Neural cell (in vitro differentiated cells): ENCODE data around the gene TMEM181.
"Not testable (repeated sequence)": the region's sequence is repeated elsewhere in the genome, so short reads cannot be mapped to it uniquely, and the experiment has no call there.

ENCODE experiments used
- EZH2 ChIP-seq: fragments of 200-600, 300-800 bp; shearing (Covaris generic), sonication (generic); IDR thresholded peaks from 2 replicates; pipeline ENCODE4 v1.6.1; 2014; ENCODE audit warnings: antibody characterized with exemption, low read length, borderline replicate concordance, mild to moderate bottlenecking; ENCODE audit not compliant: insufficient read depth, poor library complexity, severe bottlenecking
- POLR2AphosphoS5 ChIP-seq: IDR thresholded peaks from 2 replicates; pipeline ENCODE4 v1.6.1; 2012
- TF ChIP-seq, protein P1 (sequence below): fragments of 450-650 bp; IDR thresholded peaks from 2 replicates; pipeline ENCODE4 v1.5.1; 2014; ENCODE audit warnings: antibody characterized with exemption, mild to moderate bottlenecking, moderate library complexity; ENCODE audit not compliant: poor library complexity, severe bottlenecking

DNA sequence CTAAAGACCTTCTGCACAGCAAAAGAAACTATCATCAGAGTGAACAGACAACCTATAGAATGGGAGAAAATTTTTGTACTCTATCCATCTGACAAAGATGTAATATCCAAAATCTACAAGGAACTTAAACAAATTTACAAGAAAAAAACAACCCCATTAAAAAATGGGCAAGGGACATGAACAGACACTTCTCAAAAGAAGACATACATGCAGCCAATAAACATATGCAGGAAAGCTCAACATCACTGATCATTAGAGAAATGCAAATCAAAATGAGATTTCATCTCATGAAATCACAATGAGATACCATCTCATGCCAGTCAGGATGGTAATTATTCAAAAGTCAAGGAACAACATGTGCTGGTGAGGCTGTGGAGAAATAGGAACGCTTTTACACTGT is 32.0 kb upstream of the TMEM181 start:
- not testable (repeated sequence) for TF ChIP-seq EZH2, POLR2AphosphoS5
- TF ChIP-seq, protein P1, sequence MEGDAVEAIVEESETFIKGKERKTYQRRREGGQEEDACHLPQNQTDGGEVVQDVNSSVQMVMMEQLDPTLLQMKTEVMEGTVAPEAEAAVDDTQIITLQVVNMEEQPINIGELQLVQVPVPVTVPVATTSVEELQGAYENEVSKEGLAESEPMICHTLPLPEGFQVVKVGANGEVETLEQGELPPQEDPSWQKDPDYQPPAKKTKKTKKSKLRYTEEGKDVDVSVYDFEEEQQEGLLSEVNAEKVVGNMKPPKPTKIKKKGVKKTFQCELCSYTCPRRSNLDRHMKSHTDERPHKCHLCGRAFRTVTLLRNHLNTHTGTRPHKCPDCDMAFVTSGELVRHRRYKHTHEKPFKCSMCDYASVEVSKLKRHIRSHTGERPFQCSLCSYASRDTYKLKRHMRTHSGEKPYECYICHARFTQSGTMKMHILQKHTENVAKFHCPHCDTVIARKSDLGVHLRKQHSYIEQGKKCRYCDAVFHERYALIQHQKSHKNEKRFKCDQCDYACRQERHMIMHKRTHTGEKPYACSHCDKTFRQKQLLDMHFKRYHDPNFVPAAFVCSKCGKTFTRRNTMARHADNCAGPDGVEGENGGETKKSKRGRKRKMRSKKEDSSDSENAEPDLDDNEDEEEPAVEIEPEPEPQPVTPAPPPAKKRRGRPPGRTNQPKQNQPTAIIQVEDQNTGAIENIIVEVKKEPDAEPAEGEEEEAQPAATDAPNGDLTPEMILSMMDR = not testable (repeated sequence)
